Glutamatergic neuron (in vitro differentiated cells): ENCODE results near the gene DTYMK. TPM values are rescaled to one million over a fixed set of nuclear protein-coding genes. Genes with fewer than 3 reads are reported as not detected.

Source experiments
- DNase-seq: peaks from one replicate; pipeline ENCODE4 v3.0.0; 2022
- H3K27ac Mint-ChIP-seq: one replicate; pipeline ENCODE4 v1.8.0; 2020; ENCODE audit warnings: mild to moderate bottlenecking, mixed read lengths, inconsistent platforms; ENCODE audit not compliant: unreplicated experiment
- H3K27me3 Mint-ChIP-seq: one replicate; pipeline ENCODE4 v1.8.0; 2020; ENCODE audit warnings: mild to moderate bottlenecking, moderate library complexity, mixed read lengths, inconsistent platforms; ENCODE audit not compliant: unreplicated experiment
- H3K36me3 Mint-ChIP-seq: one replicate; pipeline ENCODE4 v1.8.0; 2020; ENCODE audit warnings: mild to moderate bottlenecking, mixed read lengths, inconsistent platforms; ENCODE audit not compliant: unreplicated experiment
- H3K4me1 Mint-ChIP-seq: one replicate; pipeline ENCODE4 v1.8.0; 2020; ENCODE audit warnings: mild to moderate bottlenecking, low read depth, mixed read lengths, inconsistent platforms; ENCODE audit not compliant: unreplicated experiment
- H3K4me3 Mint-ChIP-seq: one replicate; pipeline ENCODE4 v1.8.0; 2020; ENCODE audit warnings: mild to moderate bottlenecking, mixed read lengths, inconsistent platforms; ENCODE audit not compliant: unreplicated experiment
- H3K9me3 Mint-ChIP-seq: one replicate; pipeline ENCODE4 v1.8.0; 2020; ENCODE audit warnings: mild to moderate bottlenecking, moderate library complexity, mixed read lengths, inconsistent platforms; ENCODE audit not compliant: unreplicated experiment
- CTCF ChIP-seq: fragments of 200-600 bp; sonication (generic); IDR thresholded peaks from one replicate; pipeline ENCODE4 v1.5.0; 2021; ENCODE audit not compliant: partially characterized antibody, unreplicated experiment
- total RNA-seq: library from RNA; stranded (reverse); fragmentation: NEBNext Ultra II Directional; extraction: Animal tissue kit (Norgen Biotek cat#: 25700); gene quantifications from one replicate; pipeline ENCODE4 v1.2.1, GENCODE V29; 2021; ENCODE audit not compliant: unreplicated experiment

Gene DTYMK
- total RNA-seq, 1 donor from 2014 or later = 32.8 TPM

DNA sequence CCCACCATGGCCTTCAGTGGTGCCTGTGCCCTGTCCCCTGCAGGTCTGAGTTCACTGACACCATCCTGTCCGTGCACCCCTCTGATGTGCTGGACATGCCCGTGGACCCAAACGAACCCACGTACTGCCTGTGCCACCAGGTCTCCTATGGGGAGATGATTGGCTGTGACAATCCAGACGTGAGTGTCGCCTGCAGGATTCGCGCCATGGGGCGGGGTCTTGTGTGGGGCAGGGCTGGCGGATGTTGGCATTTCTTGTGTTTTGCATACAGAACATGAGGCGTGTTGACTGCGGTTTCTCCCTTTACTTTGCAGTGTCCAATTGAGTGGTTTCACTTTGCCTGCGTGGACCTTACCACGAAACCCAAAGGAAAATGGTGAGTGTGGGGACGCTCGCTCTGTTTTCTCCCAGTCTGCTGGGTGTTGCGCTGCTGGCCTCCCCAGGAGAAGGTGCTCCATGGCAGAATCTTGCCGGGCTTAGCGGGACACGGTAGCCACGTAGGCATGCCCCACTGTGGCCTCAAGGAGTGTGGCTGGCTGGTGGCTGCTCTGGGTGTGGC, 36.4 kb upstream of the DTYMK start:
- DNase-seq = no peak
- Mint-ChIP-seq H3K4me3 (no peak overlapping the region), H3K36me3 (peaks cover 29% of the 10 kb centered on the region), H3K4me1 (no peaks in the 10 kb centered on the region), H3K27me3 (peaks cover 4% of the 10 kb centered on the region), H3K27ac (no peak overlapping the region), H3K9me3 (peaks cover 15% of the 10 kb centered on the region)
- no peak for TF ChIP-seq CTCF

GRCh38 chr2:241721852-241722251, 35.2 kb upstream of the DTYMK start:
- H3K27ac Mint-ChIP-seq = no peak overlapping the region
- DNase-seq = no peak
- no peak overlapping the region for H3K4me3 Mint-ChIP-seq
- peaks cover 29% of the 10 kb centered on the region for H3K36me3 Mint-ChIP-seq
- TF ChIP-seq CTCF = no peak
- peaks cover 12% of the 10 kb centered on the region for H3K9me3 Mint-ChIP-seq
- no peaks in the 10 kb centered on the region for H3K4me1 Mint-ChIP-seq
- H3K27me3 Mint-ChIP-seq = peaks cover 4% of the 10 kb centered on the region

DNA sequence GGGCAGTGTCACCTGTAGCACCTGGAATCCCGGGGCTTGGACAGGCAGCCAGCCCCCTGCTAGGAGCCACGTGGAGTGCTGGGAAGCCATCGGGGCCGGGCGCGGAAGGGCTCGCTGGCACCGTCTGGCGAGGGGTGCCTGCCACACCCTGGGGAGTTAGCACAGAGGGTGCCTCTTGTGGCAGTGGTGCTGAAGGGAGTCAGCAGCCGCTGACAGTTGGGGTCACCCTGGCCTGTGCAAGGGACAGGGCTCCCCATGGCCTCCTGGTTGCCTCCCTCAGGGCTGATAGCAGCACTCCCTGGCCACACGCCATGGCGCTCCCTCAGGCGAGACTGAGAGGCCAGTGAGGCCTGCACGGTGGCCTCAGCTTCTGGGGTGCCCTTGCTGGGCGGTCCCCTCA, 33.9 kb upstream of the DTYMK start:
- no peak overlapping the region for H3K27ac Mint-ChIP-seq
- no peaks in the 10 kb centered on the region for H3K4me1 Mint-ChIP-seq
- no peak overlapping the region for H3K4me3 Mint-ChIP-seq
- peaks cover 29% of the 10 kb centered on the region for H3K36me3 Mint-ChIP-seq
- peaks cover 4% of the 10 kb centered on the region for H3K27me3 Mint-ChIP-seq
- DNase-seq = no peak
- no peak for TF ChIP-seq CTCF
- H3K9me3 Mint-ChIP-seq = peaks cover 11% of the 10 kb centered on the region

DNA sequence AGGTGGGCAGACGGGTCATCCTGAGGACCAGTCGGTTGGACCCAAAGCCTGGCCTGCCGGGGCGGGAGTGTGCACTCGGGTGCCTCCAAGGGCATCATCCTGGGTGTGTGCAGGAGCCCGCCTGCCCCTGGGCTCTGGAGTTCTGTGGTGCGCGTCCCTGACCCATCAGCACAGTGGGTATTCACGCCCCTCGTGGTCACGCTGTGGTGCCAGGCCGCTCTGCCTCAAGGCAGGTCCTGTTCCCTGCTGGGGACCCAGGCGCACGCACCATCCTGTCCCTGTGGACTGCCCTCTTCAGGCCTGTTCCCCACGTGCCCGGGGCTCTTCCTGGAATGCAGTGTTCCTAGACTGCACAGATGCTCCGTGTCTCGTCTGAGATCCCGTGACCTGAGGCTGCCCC, 33.5 kb upstream of the DTYMK start:
- TF ChIP-seq CTCF = no peak
- Mint-ChIP-seq H3K27me3 (peaks cover 4% of the 10 kb centered on the region), H3K36me3 (peaks cover 29% of the 10 kb centered on the region), H3K4me3 (no peak overlapping the region), H3K4me1 (no peaks in the 10 kb centered on the region), H3K9me3 (peaks cover 11% of the 10 kb centered on the region), H3K27ac (no peak overlapping the region)
- DNase-seq = no peak

DNA sequence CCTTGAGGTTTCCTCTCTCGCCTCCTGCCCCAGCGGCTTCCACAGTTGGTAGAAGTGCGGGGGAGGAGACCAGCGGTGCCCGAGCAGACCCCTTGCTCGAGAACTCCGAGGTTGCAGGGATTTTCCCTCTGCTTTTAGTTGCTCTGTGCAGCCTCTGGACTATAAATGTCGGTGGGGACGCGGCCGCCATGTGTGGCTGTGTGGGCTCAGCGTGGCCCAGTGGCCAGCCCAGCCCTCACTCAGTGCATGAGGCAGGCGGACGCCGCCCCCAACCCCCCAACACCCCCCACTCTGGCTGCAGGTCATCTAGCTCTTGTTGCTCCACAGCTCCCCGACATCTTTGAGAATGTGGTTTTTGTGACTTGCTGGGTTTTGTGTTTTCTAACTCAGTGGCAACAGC, 32.5 kb upstream of the DTYMK start:
- H3K36me3 Mint-ChIP-seq = peaks cover 38% of the 10 kb centered on the region
- no peak for DNase-seq
- H3K9me3 Mint-ChIP-seq = peaks cover 11% of the 10 kb centered on the region
- H3K4me3 Mint-ChIP-seq = no peak overlapping the region
- H3K27ac Mint-ChIP-seq = no peak overlapping the region
- H3K4me1 Mint-ChIP-seq = no peaks in the 10 kb centered on the region
- peaks cover 4% of the 10 kb centered on the region for H3K27me3 Mint-ChIP-seq
- TF ChIP-seq CTCF = no peak
